Subcutaneous abdominal adipose tissue (tissue), 5 donors: Measurements from ENCODE around the gene ADAM12.

ENCODE experiments used
- H3K27ac ChIP-seq: one replicate; pipeline ENCODE4 v1.7.0; 2013; ENCODE audit warnings: low read depth, mild to moderate bottlenecking, inconsistent platforms, low read length, moderate library complexity
- H3K27me3 ChIP-seq, 5 donors: one replicate each; pipeline ENCODE4 v1.7.0; 2013; ENCODE audit warnings: low read length in 5 of 5, inconsistent platforms in 1 of 5; ENCODE audit not compliant: control insufficient read depth in 5 of 5, insufficient read depth in 4 of 5
- H3K36me3 ChIP-seq, 5 donors: one replicate each; pipeline ENCODE4 v1.7.0; 2013; ENCODE audit warnings: low read length in 5 of 5; ENCODE audit not compliant: control insufficient read depth in 5 of 5, insufficient read depth in 5 of 5
- H3K4me1 ChIP-seq, 5 donors: one replicate each; pipeline ENCODE4 v1.7.0; 2013; ENCODE audit warnings: low read length in 5 of 5, mild to moderate bottlenecking in 3 of 5, moderate library complexity in 1 of 5; ENCODE audit not compliant: control insufficient read depth in 5 of 5, insufficient read depth in 5 of 5
- H3K4me3 ChIP-seq, 5 donors: one replicate each; pipeline ENCODE4 v1.7.0; 2013; ENCODE audit warnings: low read length in 5 of 5, low read depth in 1 of 5
- H3K9ac ChIP-seq, 5 donors: one replicate each; pipeline ENCODE4 v1.7.0; 2013; ENCODE audit warnings: low read length in 5 of 5, mild to moderate bottlenecking in 4 of 5, moderate library complexity in 3 of 5
- H3K9me3 ChIP-seq, 5 donors: one replicate each; pipeline ENCODE4 v1.7.0; 2013; ENCODE audit warnings: low read length in 5 of 5; ENCODE audit not compliant: control insufficient read depth in 5 of 5
- donor health status: healthy.
- donor health status: healthy.
- donor health status: healthy.
- donor health status: healthy.
- donor health status: healthy.

The ADAM12 gene

GRCh38 chr10:126270111-126270510 is 118.2 kb downstream of the ADAM12 start:
- H3K4me1 ChIP-seq: no peaks in the 10 kb centered on the region
- H3K27ac ChIP-seq: no peak overlapping the region
- H3K4me3 ChIP-seq: no peak overlapping the region
- H3K27me3 ChIP-seq: no peaks in the 10 kb centered on the region
- no peaks in the 10 kb centered on the region for H3K36me3 ChIP-seq
- H3K9me3 ChIP-seq: no peaks in the 10 kb centered on the region
- H3K9ac ChIP-seq: no peak overlapping the region

GRCh38 chr10:126268013-126268920 is 120.0 kb downstream of the ADAM12 start:
- no peaks in the 10 kb centered on the region for H3K36me3 ChIP-seq

DNA sequence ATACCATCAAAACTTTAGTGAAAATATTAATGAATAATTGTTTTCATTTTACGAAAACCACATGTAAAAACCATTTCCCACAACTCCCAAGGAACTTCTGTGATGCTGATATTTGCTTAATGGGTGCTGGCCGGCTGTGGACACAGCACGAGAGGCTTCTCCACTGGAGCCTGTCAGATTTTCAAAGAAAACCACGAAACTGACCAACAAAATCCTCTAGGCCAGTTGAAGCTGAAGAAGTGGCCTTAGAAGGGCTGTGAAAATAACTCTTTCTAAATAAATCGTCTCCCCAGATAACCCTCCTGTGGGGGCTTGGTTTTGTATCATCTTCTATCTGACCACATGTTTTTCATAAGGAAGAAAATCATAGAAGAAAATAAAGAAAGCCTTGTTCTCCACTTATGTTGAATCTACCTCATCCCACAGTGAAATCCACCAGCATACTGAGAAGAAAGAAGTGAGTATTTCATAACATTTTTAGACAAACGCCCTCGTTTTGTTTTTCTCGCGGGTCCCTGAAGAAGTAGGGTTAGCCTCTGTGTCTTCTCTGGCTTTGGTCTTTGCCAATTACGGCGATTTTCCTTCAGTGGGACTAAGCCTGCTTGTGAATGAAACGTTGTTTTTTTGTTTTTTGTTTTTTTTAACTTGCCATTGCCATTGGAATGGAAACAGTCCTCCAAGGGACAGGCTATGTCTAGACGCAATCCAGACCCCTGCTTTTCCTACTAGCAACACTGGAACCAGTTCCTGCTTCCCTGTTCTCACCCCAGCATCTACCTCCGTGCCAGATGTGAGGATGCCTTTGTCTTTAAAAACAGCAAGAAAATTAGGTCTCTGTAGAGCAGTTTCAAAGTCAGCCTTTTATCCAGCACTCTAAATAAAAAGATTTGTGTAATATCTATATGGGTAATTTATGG is 123.9 kb downstream of the ADAM12 start:
- Histone ChIP-seq H3K4me1 (peaks cover 3 to 24% (median 16%) of the 10 kb centered on the region in 5 donors), H3K27me3 (no peaks in the 10 kb centered on the region), H3K9me3 (no peaks in the 10 kb centered on the region), H3K36me3 (no peaks in the 10 kb centered on the region), H3K9ac (peak overlapping the region in 1 of 5 donors; percentile 36), H3K27ac (no peak overlapping the region), H3K4me3 (no peak overlapping the region)

More at GRCh38 chr10:126268013-126268920, 120.0 kb downstream of the ADAM12 start:
- Histone ChIP-seq H3K27ac (no peak overlapping the region), H3K4me1 (peaks cover 0 to 12% (median 4%) of the 10 kb centered on the region in 5 donors), H3K9ac (no peak overlapping the region), H3K27me3 (no peaks in the 10 kb centered on the region), H3K4me3 (no peak overlapping the region), H3K9me3 (no peaks in the 10 kb centered on the region)

- Histone ChIP-seq H3K27ac (peak overlapping the region; percentile 60), H3K9ac (no peak overlapping the region), H3K9me3 (no peaks in the 10 kb centered on the region), H3K4me1 (peaks cover 3 to 24% (median 16%) of the 10 kb centered on the region in 5 donors), H3K4me3 (peak overlapping the region in 1 of 5 donors; percentile 8), H3K36me3 (no peaks in the 10 kb centered on the region), H3K27me3 (no peaks in the 10 kb centered on the region)
Observed at GRCh38 chr10:126263006-126263676, 125.1 kb downstream of the ADAM12 start.

DNA sequence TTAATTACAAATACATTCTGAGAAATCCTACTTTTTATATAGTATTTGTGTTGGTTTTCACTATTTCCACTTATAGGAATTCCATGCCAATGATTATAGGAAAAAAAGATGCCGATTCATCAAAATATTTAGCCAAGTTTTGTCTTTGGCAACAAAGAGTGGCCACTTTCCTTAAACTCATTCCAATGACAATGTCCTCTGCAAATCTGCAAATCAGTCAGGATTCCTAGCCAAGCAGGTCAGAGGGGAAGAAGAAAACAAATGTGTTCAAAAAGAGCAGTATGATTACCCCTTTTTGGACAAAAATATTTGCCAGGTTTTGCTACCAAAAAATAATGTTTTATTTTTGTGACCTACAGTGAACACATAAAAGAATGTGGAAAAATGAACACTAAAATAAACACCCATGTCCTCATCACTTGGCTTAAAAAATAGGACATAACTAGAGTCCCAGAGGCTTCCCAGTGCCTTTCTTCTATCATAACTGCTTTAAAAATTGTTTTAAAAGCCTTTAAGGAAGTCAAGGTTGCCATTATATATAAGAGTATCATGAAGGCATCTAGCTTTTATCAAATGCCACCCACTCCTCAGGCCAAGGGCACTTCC is 125.9 kb downstream of the ADAM12 start:
- H3K4me3 ChIP-seq: peak overlapping the region in 2 of 5 donors; percentile 8 to 11
- H3K9me3 ChIP-seq: no peaks in the 10 kb centered on the region
- peak overlapping the region; percentile 60 for H3K27ac ChIP-seq
- H3K27me3 ChIP-seq: no peaks in the 10 kb centered on the region
- H3K9ac ChIP-seq: peak overlapping the region in 1 of 5 donors; percentile 42
- H3K4me1 ChIP-seq: peaks cover 3 to 24% (median 16%) of the 10 kb centered on the region in 5 donors
- H3K36me3 ChIP-seq: no peaks in the 10 kb centered on the region

DNA sequence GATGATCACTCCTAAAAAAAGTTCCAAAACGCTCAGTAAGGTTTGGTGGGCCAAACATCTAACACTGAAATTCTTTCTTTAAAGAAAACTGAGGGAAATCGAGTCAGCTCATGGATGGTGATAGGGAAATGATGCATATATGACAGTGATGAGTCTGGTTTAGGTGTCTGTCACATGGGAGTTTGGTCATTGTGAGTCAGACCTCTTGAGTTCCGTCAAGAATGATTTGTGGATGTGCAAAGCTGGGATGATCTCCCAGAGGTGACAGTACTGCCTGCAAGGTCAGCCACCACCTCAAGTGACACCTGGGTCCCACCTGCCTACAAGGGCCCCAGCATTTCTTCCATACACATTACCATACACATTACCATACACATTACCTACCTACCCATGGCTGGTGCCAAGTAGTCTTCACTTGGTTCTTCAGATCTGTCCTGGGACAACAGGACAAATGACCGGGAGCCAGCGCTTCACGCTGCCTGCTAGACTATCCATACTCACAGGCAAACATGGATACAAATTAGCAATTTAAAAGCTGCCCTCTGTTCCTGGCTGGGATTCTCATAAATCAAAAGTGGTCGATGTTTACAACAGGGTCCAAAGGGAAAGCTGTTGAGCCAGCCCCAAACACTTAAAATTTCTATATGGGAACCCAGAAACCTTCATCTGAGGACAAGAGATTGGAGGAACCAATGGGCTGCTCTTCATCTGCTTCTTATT is 128.4 kb downstream of the ADAM12 start:
- Histone ChIP-seq H3K27me3 (no peaks in the 10 kb centered on the region), H3K9me3 (no peaks in the 10 kb centered on the region), H3K9ac (no peak overlapping the region), H3K36me3 (no peaks in the 10 kb centered on the region), H3K4me3 (no peak overlapping the region), H3K4me1 (peaks cover 3 to 23% (median 16%) of the 10 kb centered on the region in 5 donors), H3K27ac (no peak overlapping the region)

GRCh38 chr10:126256864-126257263 is 131.4 kb downstream of the ADAM12 start:
- H3K9ac ChIP-seq: no peak overlapping the region

GRCh38 chr10:126255313-126255712 is 133.0 kb downstream of the ADAM12 start:
- H3K27ac ChIP-seq: no peak overlapping the region
- peaks cover 0 to 8% (median 0%) of the 10 kb centered on the region in 5 donors for H3K9me3 ChIP-seq
- peaks cover 0 to 3% (median 0%) of the 10 kb centered on the region in 5 donors for H3K36me3 ChIP-seq
- no peak overlapping the region for H3K4me3 ChIP-seq
- no peak overlapping the region for H3K9ac ChIP-seq
- no peaks in the 10 kb centered on the region for H3K27me3 ChIP-seq
- peaks cover 0 to 22% (median 8%) of the 10 kb centered on the region in 5 donors for H3K4me1 ChIP-seq

More at GRCh38 chr10:126256864-126257263, 131.4 kb downstream of the ADAM12 start:
- Histone ChIP-seq H3K36me3 (peaks cover 0 to 3% (median 0%) of the 10 kb centered on the region in 5 donors), H3K27ac (no peak overlapping the region), H3K4me1 (peaks cover 0 to 15% (median 0%) of the 10 kb centered on the region in 5 donors), H3K4me3 (no peak overlapping the region), H3K27me3 (no peaks in the 10 kb centered on the region), H3K9me3 (peaks cover 0 to 3% (median 0%) of the 10 kb centered on the region in 5 donors)

DNA sequence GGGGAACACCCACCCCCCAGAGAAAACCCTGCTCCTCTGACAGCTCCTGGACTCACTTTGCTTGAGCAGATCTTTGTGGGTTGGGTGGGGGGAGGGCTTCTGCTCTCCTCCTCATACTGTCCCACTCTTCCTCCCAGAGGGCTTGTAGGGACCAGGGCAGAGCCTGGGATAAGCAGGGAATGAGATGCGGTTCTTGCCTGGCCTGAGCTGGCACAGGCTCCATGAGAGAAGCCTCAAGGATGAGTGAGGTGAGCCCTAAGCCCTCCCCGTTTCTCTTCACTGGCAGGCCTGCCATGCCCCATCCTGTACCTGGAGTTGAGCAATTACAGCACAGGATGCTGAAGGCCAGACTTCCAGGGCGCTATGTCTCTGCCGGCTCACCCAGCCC is 134.7 kb downstream of the ADAM12 start:
- H3K36me3 ChIP-seq: peaks cover 0 to 3% (median 0%) of the 10 kb centered on the region in 5 donors
- H3K9ac ChIP-seq: no peak overlapping the region
- peaks cover 0 to 8% (median 0%) of the 10 kb centered on the region in 5 donors for H3K9me3 ChIP-seq
- H3K4me1 ChIP-seq: peaks cover 0 to 24% (median 14%) of the 10 kb centered on the region in 5 donors
- H3K27ac ChIP-seq: no peak overlapping the region
- no peak overlapping the region for H3K4me3 ChIP-seq
- H3K27me3 ChIP-seq: no peaks in the 10 kb centered on the region
